Lung (tissue), 12 donors: ENCODE results near the gene MAGEF1. TPM values are rescaled to one million over a fixed set of nuclear protein-coding genes. Genes with fewer than 3 reads are reported as not detected.
A peak's percentile ranks its signal among the peaks of the same experiment; 100 is the strongest.

Experiments used
- ATAC-seq: fragments of 200-7000 bp; cut with Tn5 transposase; one replicate; pipeline ENCODE4 v1.9.1; 2020; ENCODE audit warnings: moderate number of reproducible peaks; ENCODE audit not compliant: insufficient read depth, low FRiP score
- DNase-seq, 3 donors: peaks; one replicate each; pipeline ENCODE4 v3.0.0-alpha.2; 2013 to 2017
- H3K27ac ChIP-seq, 2 donors: one replicate each; pipeline ENCODE4 v1.5.1; 2013; ENCODE audit warnings: mild to moderate bottlenecking in 2 of 2, moderate library complexity in 2 of 2, control low read depth in 1 of 2, inconsistent platforms in 1 of 2, low read depth in 1 of 2, low read length in 1 of 2
- H3K27me3 ChIP-seq, 3 donors: one replicate each; pipeline ENCODE4 v1.5.1; 2013; ENCODE audit warnings: low read length in 2 of 3; ENCODE audit not compliant: control insufficient read depth in 3 of 3, insufficient read depth in 3 of 3
- H3K36me3 ChIP-seq, 4 donors: one replicate each; pipeline ENCODE4 v1.5.1; 2013; ENCODE audit warnings: low read length in 4 of 4, mild to moderate bottlenecking in 1 of 4, moderate library complexity in 1 of 4; ENCODE audit not compliant: control insufficient read depth in 4 of 4, insufficient read depth in 4 of 4
- H3K4me1 ChIP-seq, 5 donors: one replicate each; pipeline ENCODE4 v1.5.1; 2013; ENCODE audit warnings: low read length in 5 of 5, mild to moderate bottlenecking in 2 of 5, moderate library complexity in 1 of 5; ENCODE audit not compliant: control insufficient read depth in 5 of 5, insufficient read depth in 5 of 5
- H3K4me3 ChIP-seq: one replicate; pipeline ENCODE4 v1.5.1; 2013; ENCODE audit warnings: mild to moderate bottlenecking, control low read depth, moderate library complexity
- H3K9ac ChIP-seq, 2 donors: one replicate each; pipeline ENCODE4 v1.5.1; 2013; ENCODE audit warnings: low read length in 2 of 2, control low read depth in 1 of 2; ENCODE audit not compliant: insufficient read depth in 1 of 2
- H3K9me3 ChIP-seq, 4 donors: one replicate each; pipeline ENCODE4 v1.5.1; 2013; ENCODE audit warnings: low read length in 3 of 4, mild to moderate bottlenecking in 1 of 4, moderate library complexity in 1 of 4; ENCODE audit not compliant: control insufficient read depth in 4 of 4, insufficient read depth in 3 of 4
- WGBS, 2 donors: extraction: QIAGEN DNeasy Blood & Tissue Kit; methylation state at CpG; one replicate each; pipeline ENCODE4 v1.1.7; 2013; 5-methylcytosine and 5-hydroxymethylcytosine counted together
- polyA plus RNA-seq, 2 donors: library from polyadenylated mRNA; stranded (reverse); fragments of 200-250 nt; gene quantifications; one replicate each; pipeline ENCODE4 v1.2.1, GENCODE V29; 2013
- total RNA-seq, 2 donors: library from RNA; depleted of rRNA in 1 of 2; stranded (reverse); fragments of >200 nt in 1 of 2; gene quantifications; one replicate each; pipeline ENCODE4 v1.2.1, GENCODE V29; 2014 to 2021
- TF ChIP-seq, protein P1 (sequence below): IDR thresholded peaks from 2 replicates; pipeline ENCODE4 v1.5.1; 2012; ENCODE audit warnings: mild to moderate bottlenecking; ENCODE audit errors: control extremely low read depth, extremely low read depth
- donor health status: control.
- donor health status: control.
- donor health status: Bipolar disorder and iron deficiency.
- donor health status: healthy.
- donor health status: DM: yes; HTN: yes; CAD: no.

The MAGEF1 gene
- total and polyA plus RNA-seq, 4 donors = 30.1 to 36.1 (median 33.1) TPM

DNA sequence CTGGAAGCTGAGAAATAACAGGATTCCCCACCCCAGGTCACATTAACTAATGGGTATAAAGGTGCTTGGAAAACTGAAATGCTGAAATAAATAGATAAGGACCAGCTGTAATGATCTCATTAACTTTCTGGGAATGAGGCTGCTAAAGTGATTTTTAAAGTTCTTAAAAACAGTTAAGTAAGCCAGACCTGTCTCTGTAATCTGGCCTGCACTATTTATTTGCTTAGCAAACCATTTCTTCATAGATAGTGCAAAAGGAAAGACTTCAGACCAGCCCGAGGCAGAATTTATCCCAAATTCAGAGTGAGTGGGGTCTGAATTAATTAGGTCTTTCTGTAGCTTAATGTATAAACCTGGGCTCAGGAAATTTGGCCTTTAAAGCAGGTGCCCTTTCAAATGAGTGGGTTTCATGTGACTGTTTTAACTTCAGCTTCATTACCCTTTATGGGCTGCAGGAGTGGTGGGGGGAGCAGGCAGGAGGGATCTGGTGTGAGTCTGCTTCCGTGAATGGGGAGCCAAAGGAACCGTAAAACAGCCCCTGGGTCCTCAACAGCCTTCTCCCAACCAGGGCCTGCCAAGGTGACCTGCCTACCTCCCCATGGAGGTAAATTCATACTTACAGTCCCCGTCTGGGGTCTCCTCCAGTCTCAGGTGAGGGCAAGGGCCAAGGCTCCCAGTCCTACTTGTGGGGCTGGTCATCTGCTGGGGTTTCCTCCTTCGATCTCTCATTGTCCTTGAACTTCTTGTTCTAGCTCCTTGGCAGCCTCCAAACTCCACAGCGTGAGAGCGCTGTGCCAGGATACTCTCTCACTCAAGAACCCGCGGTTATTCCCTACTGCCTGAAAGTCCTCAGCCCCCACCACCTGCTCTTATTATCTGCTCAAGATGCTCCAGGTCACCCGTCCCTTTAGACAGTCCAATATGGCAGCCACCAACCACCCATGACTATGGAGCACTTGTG, 31.2 kb downstream of the MAGEF1 start:
- Histone ChIP-seq H3K36me3 (no peaks in the 10 kb centered on the region), H3K4me1 (peaks cover 0 to 28% (median 4%) of the 10 kb centered on the region in 5 donors), H3K27me3 (no peaks in the 10 kb centered on the region), H3K27ac (no peak overlapping the region), H3K4me3 (no peak overlapping the region), H3K9ac (no peak overlapping the region), H3K9me3 (no peaks in the 10 kb centered on the region)
- WGBS, 2 donors = 91 to 94% methylated on average over 10 of the region's 10 CpGs
- no peak for DNase-seq
- TF ChIP-seq, protein P1, sequence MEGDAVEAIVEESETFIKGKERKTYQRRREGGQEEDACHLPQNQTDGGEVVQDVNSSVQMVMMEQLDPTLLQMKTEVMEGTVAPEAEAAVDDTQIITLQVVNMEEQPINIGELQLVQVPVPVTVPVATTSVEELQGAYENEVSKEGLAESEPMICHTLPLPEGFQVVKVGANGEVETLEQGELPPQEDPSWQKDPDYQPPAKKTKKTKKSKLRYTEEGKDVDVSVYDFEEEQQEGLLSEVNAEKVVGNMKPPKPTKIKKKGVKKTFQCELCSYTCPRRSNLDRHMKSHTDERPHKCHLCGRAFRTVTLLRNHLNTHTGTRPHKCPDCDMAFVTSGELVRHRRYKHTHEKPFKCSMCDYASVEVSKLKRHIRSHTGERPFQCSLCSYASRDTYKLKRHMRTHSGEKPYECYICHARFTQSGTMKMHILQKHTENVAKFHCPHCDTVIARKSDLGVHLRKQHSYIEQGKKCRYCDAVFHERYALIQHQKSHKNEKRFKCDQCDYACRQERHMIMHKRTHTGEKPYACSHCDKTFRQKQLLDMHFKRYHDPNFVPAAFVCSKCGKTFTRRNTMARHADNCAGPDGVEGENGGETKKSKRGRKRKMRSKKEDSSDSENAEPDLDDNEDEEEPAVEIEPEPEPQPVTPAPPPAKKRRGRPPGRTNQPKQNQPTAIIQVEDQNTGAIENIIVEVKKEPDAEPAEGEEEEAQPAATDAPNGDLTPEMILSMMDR = no peak
- no peak for ATAC-seq

DNA sequence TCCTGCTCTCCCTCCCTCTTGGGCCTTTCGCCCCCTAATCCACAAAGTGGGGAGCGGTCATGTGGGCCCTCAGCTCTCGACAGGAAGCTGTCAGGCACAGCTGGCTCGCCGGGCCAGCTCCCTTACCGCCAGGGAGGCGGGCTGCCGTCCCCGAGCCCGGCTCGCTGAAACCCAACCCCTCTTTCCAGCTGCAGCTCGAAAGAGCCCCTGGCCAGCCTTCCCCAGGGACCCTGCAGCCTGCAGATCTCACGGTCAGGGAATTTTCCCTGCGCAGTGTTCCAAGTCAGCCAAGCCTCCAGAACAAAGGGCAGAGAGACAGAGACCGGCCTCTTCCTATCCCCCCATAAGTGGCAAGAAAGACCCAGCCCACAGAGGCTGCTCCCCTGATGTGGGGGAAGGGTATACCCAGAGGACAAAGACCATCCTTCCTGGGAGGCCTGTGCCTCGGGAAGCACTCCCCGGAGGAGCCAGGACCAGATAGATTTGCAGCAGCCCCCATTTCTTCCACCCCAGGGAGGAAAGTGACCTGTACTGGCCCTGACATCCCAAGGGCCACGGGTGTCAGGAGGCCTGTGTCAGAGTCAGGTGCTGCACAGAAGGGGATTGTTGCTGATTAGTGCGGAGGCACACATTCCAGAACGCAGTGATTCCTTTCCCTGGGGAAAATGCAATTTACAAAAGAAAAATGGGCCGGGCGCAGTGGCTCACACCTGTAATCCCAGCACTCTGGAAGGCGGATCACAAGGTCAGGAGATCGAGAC, 32.6 kb downstream of the MAGEF1 start:
- Histone ChIP-seq H3K9ac (peak overlapping the region in 1 of 2 donors; percentile 17), H3K27ac (no peak overlapping the region)
- no peak for ATAC-seq

DNA sequence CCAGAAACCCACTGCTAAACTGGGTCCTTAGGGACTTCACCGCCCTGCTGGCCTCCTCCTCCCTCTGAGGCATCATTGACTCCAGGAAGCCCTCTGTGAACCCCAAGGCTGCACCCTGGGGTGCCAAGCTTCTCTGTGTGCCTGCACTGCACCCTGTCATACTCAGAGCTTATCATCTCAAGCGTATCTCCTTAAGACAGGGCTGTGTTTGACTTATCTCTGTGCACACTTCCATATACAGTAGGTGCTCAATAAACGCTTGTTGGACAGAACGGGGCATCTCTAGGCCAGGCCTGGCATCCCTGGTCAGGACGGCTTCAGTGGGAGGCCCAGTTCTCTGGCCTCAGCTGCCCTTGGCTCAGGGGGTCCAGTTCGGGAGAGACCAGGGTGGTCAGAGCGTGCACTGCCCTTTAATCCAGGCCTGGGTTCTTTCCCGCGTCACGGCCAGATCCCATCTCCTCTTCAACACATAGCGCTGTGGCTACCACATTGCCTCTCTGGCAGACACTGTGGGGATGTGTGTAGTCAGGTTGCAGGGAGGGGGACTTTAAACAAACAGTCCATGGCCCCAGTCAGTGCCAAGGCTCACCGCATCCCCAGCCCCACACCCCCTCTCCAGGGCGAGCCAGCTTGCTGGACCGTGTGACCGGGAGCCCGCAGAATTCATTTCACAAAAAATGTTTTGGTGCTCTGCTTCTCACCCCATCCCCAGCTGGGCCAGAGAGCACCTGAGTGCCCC, 33.4 kb downstream of the MAGEF1 start:
- H3K9ac ChIP-seq = no peak overlapping the region
- WGBS, 2 donors = 84% methylated on average over 16 of the region's 16 CpGs
- H3K9me3 ChIP-seq = no peaks in the 10 kb centered on the region
- H3K4me3 ChIP-seq = no peak overlapping the region
- ATAC-seq = peak; percentile 19
- H3K4me1 ChIP-seq = peaks cover 0 to 30% (median 3%) of the 10 kb centered on the region in 5 donors
- no peaks in the 10 kb centered on the region for H3K27me3 ChIP-seq
- no peaks in the 10 kb centered on the region for H3K36me3 ChIP-seq
- TF ChIP-seq, protein P1 = no peak
- H3K27ac ChIP-seq = no peak overlapping the region
- DNase-seq = no peak

More for the DNA sequence above, 32.6 kb downstream of the MAGEF1 start:
- no peaks in the 10 kb centered on the region for H3K9me3 ChIP-seq
- no peak overlapping the region for H3K4me3 ChIP-seq
- no peaks in the 10 kb centered on the region for H3K27me3 ChIP-seq
- H3K36me3 ChIP-seq = no peaks in the 10 kb centered on the region
- TF ChIP-seq, protein P1 = no peak
- peaks cover 0 to 23% (median 0%) of the 10 kb centered on the region in 5 donors for H3K4me1 ChIP-seq
- DNase-seq = peak; percentile 83 to 89 (median 83)
- 57 to 61% methylated on average over 24 of the region's 24 CpGs for WGBS, 2 donors
